Panc1 (cell line): ENCODE data around the gene ZBTB43. TPM values are rescaled to one million over a fixed set of nuclear protein-coding genes. Genes with fewer than 3 reads are reported as not detected.

Source experiments
- ATAC-seq: fragments of 200-7000 bp; cut with Tn5 transposase; 2 replicates; pipeline ENCODE4 v1.9.1; 2020; ENCODE audit warnings: mild to moderate bottlenecking, moderate library complexity
- BruUV-seq: library from RNA; stranded (reverse); fragments of 400-500 nt; replicated peaks from 2 replicates; lab custom pipeline; 2021; lab: Mats Ljungman, UMichigan
- CTCF ChIA-PET: fragments of 300-600 bp; sonication (Branson Sonifier 250); formaldehyde crosslinking; loops from one replicate; lab custom pipeline; 2022; ENCODE audit warnings: antibody characterized with exemption; lab: Charles Lee
- POLR2A ChIA-PET: fragments of 300-600 bp; sonication (Branson Sonifier 250); formaldehyde crosslinking; loops from one replicate; lab custom pipeline; 2022; ENCODE audit warnings: antibody characterized with exemption; lab: Charles Lee
- DNase-seq: peaks from one replicate; pipeline ENCODE4 v3.0.0-alpha.2; 2010; ENCODE audit warnings: low read depth, low spot score
- H3K27ac ChIP-seq: 2 replicates; pipeline ENCODE4 v1.5.1; 2011; ENCODE audit warnings: mild to moderate bottlenecking, low read length, inconsistent platforms
- H3K27me3 ChIP-seq: fragments of 200-500 bp; sonication (Bioruptor generic); 2 replicates; pipeline ENCODE4 v1.6.0; 2014; ENCODE audit warnings: low read length, inconsistent platforms; ENCODE audit not compliant: control insufficient read depth, insufficient read depth
- H3K36me3 ChIP-seq: fragments of 200-500 bp; sonication (Bioruptor generic); 2 replicates; pipeline ENCODE4 v1.5.1; 2014; ENCODE audit warnings: inconsistent platforms, mild to moderate bottlenecking, low read length, moderate library complexity; ENCODE audit not compliant: control insufficient read depth, insufficient read depth
- H3K4me1 ChIP-seq: 2 replicates; pipeline ENCODE4 v1.5.1; 2011; ENCODE audit warnings: inconsistent platforms, mild to moderate bottlenecking, low read length, moderate library complexity; ENCODE audit not compliant: control insufficient read depth, insufficient read depth
- H3K4me3 ChIP-seq, 2 experiments: 2 replicates each; pipeline ENCODE4 v1.5.1; 2011 to 2012; ENCODE audit warnings: low read depth in 2 of 2, low read length in 2 of 2, mild to moderate bottlenecking in 2 of 2, inconsistent platforms in 1 of 2, moderate library complexity in 1 of 2
- H3K9me3 ChIP-seq: fragments of 200-500 bp; sonication (Bioruptor generic); 2 replicates; pipeline ENCODE4 v1.5.1; 2014; ENCODE audit warnings: low read depth, mild to moderate bottlenecking, inconsistent platforms, low read length, moderate library complexity; ENCODE audit not compliant: control insufficient read depth, insufficient read depth
- POLR2AphosphoS5 ChIP-seq: IDR thresholded peaks from 2 replicates; pipeline ENCODE4 v1.6.1; 2012; ENCODE audit warnings: mild to moderate bottlenecking, low read depth, low read length, moderate library complexity
- SIN3A ChIP-seq: IDR thresholded peaks from 2 replicates; pipeline ENCODE4 v1.6.1; 2012; ENCODE audit warnings: low read depth, mild to moderate bottlenecking, low read length, moderate library complexity, borderline replicate concordance; ENCODE audit not compliant: insufficient read depth
- TCF7L2 ChIP-seq: IDR thresholded peaks from 2 replicates; pipeline ENCODE4 v1.6.1; 2011; ENCODE audit warnings: mild to moderate bottlenecking, low read depth, low read length, inconsistent platforms
- in situ Hi-C: cut with HindIII; loops from 2 replicates; pipeline ENCODE4 v1.10.0; 2016; ENCODE audit warnings: low sequenced_read_pairs, low pct_unique_long_range_greater_than_20kb
- intact Hi-C: fragments of 100-400 bp; cut with micrococcal nuclease; formaldehyde crosslinking; loops from one replicate; pipeline ENCODE4 v1.10.0; 2022; ENCODE audit not compliant: unreplicated experiment
- total RNA-seq: library from RNA; stranded (reverse); gene quantifications from one replicate; pipeline ENCODE4 v1.2.1, GENCODE V29; 2021; ENCODE audit not compliant: unreplicated experiment
- TF ChIP-seq, protein P1 (sequence below): fragments of 450-650 bp; IDR thresholded peaks from 2 replicates; pipeline ENCODE4 v1.5.1; 2017; ENCODE audit warnings: mild to moderate bottlenecking
- TF ChIP-seq, protein P2 (sequence below), 2 experiments: IDR thresholded peaks; 2 replicates each; pipeline ENCODE4 v1.6.1; 2011 to 2012; ENCODE audit warnings: low read depth in 2 of 2, control low read depth in 1 of 2, low read length in 1 of 2, mild to moderate bottlenecking in 1 of 2, moderate library complexity in 1 of 2; ENCODE audit not compliant: insufficient read depth in 1 of 2

ZBTB43 gene
- total RNA-seq, 1 experiment from 2014 or later, result 9.7 TPM

DNA sequence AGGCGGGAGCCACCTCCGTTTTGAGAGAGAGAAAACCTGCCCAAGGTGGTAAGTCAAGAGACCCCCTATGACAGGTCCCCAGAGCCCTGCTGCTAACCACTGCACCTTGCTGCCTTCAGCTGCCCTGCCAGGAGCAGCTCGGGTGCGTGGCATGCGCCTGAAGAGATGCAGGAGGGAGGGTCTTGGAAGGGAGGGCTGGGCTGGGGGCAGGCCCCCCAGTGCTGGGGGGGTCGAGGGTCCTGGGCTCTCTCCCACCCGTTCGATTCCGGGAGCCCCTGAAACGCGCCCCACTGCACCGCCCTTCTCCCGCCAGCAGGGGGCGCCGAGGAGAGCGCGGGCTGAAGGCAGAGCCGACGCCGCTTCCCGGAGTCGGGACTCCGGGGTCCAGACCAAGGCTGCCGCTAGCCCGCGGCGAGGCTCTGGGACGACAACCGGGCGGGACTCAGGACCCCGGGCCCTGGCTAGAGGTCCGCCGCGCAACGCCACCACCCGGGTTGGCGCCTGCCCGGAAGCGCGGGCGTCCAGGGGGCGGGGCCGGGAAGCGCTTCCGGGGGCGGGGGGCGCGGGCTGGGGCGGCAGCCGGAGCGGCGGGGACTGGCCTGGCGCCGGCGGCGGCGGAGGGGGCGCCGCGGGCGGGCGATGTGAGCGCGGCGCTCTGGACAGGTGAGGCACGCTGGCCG is 55.4 kb downstream of the ZBTB43 start, which contains the start of gene ZBTB34:
Gene ZBTB34 (plus strand): TSS at position 563 of the 680 bp plus-strand sequence. CDS start 18,761 bp downstream, outside the sequence.
- Histone ChIP-seq H3K4me1 (peaks cover 17% of the 10 kb centered on the region), H3K9me3 (no peaks in the 10 kb centered on the region), H3K4me3 (peak within 1 kb of the TSS; percentile 71 to 81), H3K36me3 (peaks cover 4% of the 10 kb centered on the region; the same call in 1 of the 2 replicates), H3K27ac (peak within 1 kb of the TSS; percentile 54), H3K27me3 (no peaks in the 10 kb centered on the region)
- TF ChIP-seq TCF7L2, result no peak
- TF ChIP-seq, protein P1, sequence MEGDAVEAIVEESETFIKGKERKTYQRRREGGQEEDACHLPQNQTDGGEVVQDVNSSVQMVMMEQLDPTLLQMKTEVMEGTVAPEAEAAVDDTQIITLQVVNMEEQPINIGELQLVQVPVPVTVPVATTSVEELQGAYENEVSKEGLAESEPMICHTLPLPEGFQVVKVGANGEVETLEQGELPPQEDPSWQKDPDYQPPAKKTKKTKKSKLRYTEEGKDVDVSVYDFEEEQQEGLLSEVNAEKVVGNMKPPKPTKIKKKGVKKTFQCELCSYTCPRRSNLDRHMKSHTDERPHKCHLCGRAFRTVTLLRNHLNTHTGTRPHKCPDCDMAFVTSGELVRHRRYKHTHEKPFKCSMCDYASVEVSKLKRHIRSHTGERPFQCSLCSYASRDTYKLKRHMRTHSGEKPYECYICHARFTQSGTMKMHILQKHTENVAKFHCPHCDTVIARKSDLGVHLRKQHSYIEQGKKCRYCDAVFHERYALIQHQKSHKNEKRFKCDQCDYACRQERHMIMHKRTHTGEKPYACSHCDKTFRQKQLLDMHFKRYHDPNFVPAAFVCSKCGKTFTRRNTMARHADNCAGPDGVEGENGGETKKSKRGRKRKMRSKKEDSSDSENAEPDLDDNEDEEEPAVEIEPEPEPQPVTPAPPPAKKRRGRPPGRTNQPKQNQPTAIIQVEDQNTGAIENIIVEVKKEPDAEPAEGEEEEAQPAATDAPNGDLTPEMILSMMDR, result peak; percentile 99
- TF ChIP-seq POLR2AphosphoS5, result peak; percentile 79
- BruUV-seq, result no TSS peak
- intact Hi-C loops (no loop called here), in situ Hi-C loops (no loop called here)
- ChIA-PET POLR2A (interaction anchor here (0.6 kb wide), 1 partner anchor 243 kb away, joined by 8 read pairs; no protein-coding TSS in a partner anchor), CTCF (interaction anchor here (0.5 to 0.8 kb wide), 3 partner anchors 47 to 1706 kb away, joined by 5 to 7 read pairs (median 6); no protein-coding TSS in a partner anchor)
- ATAC-seq (peak; percentile 89), DNase-seq (peak; percentile 12)

DNA sequence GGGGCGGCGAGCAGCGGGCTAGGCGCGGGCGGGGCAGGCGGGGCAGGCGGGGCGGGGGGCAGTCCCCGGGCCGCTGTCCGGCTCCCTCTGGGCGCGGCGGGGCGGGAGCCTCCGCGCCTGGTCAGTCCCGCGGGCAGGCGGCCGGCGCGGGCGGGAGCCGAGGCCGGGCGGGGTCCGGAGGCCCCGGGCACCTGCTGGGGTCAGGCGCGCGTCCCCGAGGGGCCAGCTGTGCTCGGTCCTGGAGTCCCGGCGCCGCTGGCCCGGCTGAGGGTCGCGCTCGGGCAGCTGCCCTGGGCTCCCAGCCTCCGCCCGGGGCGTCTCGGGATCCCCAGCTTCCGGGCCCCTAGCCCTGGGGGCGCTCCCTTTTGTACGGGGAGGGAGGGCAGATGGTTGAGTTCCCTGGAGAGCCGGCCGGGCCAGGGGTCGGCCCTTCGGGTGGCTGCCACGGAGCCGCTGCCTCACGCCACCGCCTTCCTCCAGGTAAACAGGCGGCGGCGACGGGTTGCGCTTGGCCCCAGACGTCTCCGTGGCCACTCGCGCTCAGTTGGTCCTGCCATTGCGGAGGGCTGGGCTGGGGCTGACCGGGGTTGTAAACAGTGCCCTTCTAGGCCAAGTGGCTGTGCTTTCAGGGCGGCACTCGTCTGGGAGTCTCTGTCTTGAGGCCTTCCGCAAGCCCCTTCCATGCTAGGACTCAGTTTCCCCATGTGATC is 56.1 kb downstream of the ZBTB43 start:
- peak overlapping the region; percentile 36 for H3K27ac ChIP-seq

More for the DNA sequence above, 56.1 kb downstream of the ZBTB43 start:
- no TSS peak for BruUV-seq
- H3K4me1 ChIP-seq, result peaks cover 17% of the 10 kb centered on the region
- ChIA-PET POLR2A (no interaction called here), CTCF (interaction anchor here (0.6 kb wide), 2 partner anchors 12 to 48 kb away, joined by 3 to 6 read pairs; no protein-coding TSS in a partner anchor)
- TF ChIP-seq, protein P2, sequence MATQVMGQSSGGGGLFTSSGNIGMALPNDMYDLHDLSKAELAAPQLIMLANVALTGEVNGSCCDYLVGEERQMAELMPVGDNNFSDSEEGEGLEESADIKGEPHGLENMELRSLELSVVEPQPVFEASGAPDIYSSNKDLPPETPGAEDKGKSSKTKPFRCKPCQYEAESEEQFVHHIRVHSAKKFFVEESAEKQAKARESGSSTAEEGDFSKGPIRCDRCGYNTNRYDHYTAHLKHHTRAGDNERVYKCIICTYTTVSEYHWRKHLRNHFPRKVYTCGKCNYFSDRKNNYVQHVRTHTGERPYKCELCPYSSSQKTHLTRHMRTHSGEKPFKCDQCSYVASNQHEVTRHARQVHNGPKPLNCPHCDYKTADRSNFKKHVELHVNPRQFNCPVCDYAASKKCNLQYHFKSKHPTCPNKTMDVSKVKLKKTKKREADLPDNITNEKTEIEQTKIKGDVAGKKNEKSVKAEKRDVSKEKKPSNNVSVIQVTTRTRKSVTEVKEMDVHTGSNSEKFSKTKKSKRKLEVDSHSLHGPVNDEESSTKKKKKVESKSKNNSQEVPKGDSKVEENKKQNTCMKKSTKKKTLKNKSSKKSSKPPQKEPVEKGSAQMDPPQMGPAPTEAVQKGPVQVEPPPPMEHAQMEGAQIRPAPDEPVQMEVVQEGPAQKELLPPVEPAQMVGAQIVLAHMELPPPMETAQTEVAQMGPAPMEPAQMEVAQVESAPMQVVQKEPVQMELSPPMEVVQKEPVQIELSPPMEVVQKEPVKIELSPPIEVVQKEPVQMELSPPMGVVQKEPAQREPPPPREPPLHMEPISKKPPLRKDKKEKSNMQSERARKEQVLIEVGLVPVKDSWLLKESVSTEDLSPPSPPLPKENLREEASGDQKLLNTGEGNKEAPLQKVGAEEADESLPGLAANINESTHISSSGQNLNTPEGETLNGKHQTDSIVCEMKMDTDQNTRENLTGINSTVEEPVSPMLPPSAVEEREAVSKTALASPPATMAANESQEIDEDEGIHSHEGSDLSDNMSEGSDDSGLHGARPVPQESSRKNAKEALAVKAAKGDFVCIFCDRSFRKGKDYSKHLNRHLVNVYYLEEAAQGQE (IDR thresholded peaks at IDR 0.05; ENCODE audit: insufficient read depth in 1 of 2, low read depth in 2 of 2, low read length in 1 of 2), result no peak
- TF ChIP-seq POLR2AphosphoS5 (no peak), SIN3A (no peak), TCF7L2 (no peak)
- TF ChIP-seq, protein P1, result no peak
- DNase-seq, result no peak
- ATAC-seq, result peak; percentile 83
- intact Hi-C loops (no loop called here), in situ Hi-C loops (no loop called here)
- H3K9me3 ChIP-seq, result no peaks in the 10 kb centered on the region
- H3K4me3 ChIP-seq, result peak overlapping the region; percentile 71 to 81
- peaks cover 4% of the 10 kb centered on the region; the same call in 1 of the 2 replicates for H3K36me3 ChIP-seq
- H3K27me3 ChIP-seq, result no peaks in the 10 kb centered on the region
